SU-DHL-6 (cell line): Measurements from ENCODE around the gene RASL11B.

Source experiments
- H2AFZ ChIP-seq: fragments of 200-600 bp; sonication (generic); 2 replicates; pipeline ENCODE4 v1.6.1; 2014; ENCODE audit warnings: low read depth, mild to moderate bottlenecking, moderate library complexity, mixed read lengths, antibody characterized with exemption, low read length; ENCODE audit not compliant: severe bottlenecking
- H3F3A ChIP-seq: fragments of 200-600 bp; shearing (Covaris generic); 2 replicates; pipeline ENCODE4 v1.6.0; 2016; ENCODE audit warnings: antibody characterized with exemption, mild to moderate bottlenecking; ENCODE audit not compliant: insufficient read depth
- H3K27ac ChIP-seq: fragments of 200-600 bp; sonication (generic); 2 replicates; pipeline ENCODE4 v1.5.1; 2016; ENCODE audit warnings: low read depth, mild to moderate bottlenecking, low read length, moderate library complexity, mixed read lengths
- H3K27me3 ChIP-seq: fragments of 200-600 bp; sonication (generic), shearing (Covaris generic); 2 replicates; pipeline ENCODE4 v1.6.0; 2014; ENCODE audit warnings: mild to moderate bottlenecking, low read length
- H3K36me3 ChIP-seq: fragments of 200-600 bp; sonication (generic); 2 replicates; pipeline ENCODE4 v1.6.1; 2014; ENCODE audit warnings: mild to moderate bottlenecking, low read length, mixed read lengths
- H3K4me2 ChIP-seq: fragments of 300-600, 200-600 bp; shearing (Covaris generic), sonication (generic); 2 replicates; pipeline ENCODE4 v1.6.0; 2014; ENCODE audit warnings: low read length, low read depth, mild to moderate bottlenecking; ENCODE audit not compliant: poor library complexity, severe bottlenecking
- H3K4me3 ChIP-seq: fragments of 200-600 bp; sonication (generic); 2 replicates; pipeline ENCODE4 v1.5.1; 2014; ENCODE audit warnings: antibody characterized with exemption, low read length, mild to moderate bottlenecking, mixed read lengths; ENCODE audit not compliant: insufficient read depth, poor library complexity, severe bottlenecking
- H3K79me2 ChIP-seq: fragments of 200-600 bp; sonication (generic); 2 replicates; pipeline ENCODE4 v1.6.1; 2014; ENCODE audit warnings: mild to moderate bottlenecking, low read length, moderate library complexity; ENCODE audit not compliant: insufficient read depth
- H3K9ac ChIP-seq: fragments of 200-600 bp; sonication (generic); 2 replicates; pipeline ENCODE4 v1.7.0; 2014; ENCODE audit warnings: mild to moderate bottlenecking, low read length
- H3K9me2 ChIP-seq: fragments of 200-600 bp; sonication (generic); replicated peaks from 2 replicates; pipeline ENCODE4 v1.6.1; 2014; ENCODE audit warnings: low read length; ENCODE audit not compliant: insufficient read depth
- H3K9me3 ChIP-seq: fragments of 200-600 bp; sonication (generic); 2 replicates; pipeline ENCODE4 v1.6.1; 2014; ENCODE audit warnings: low read length, mixed read lengths; ENCODE audit not compliant: insufficient read depth
- H4K20me1 ChIP-seq: fragments of 200-600 bp; sonication (generic); 2 replicates; pipeline ENCODE4 v1.6.1; 2014; ENCODE audit warnings: low read depth, mild to moderate bottlenecking, antibody characterized with exemption, low read length, moderate library complexity, mixed read lengths
- CTCF ChIP-seq: fragments of 200-600 bp; sonication (generic); IDR thresholded peaks from one replicate; pipeline ENCODE4 v1.5.1; 2017; ENCODE audit warnings: antibody characterized with exemption, mild to moderate bottlenecking, low read length, moderate library complexity; ENCODE audit not compliant: insufficient read depth, poor library complexity, severe bottlenecking
- EZH2phosphoT487 ChIP-seq: fragments of 200-600 bp; sonication (generic), shearing (Covaris generic); conservative IDR thresholded peaks from 2 replicates; pipeline ENCODE4 v1.6.1; 2018; ENCODE audit warnings: mild to moderate bottlenecking, antibody characterized with exemption, low read length, moderate library complexity, mixed read lengths

RASL11B gene

GRCh38 chr4:52868133-52868532 is 6.0 kb downstream of the RASL11B start:
- H3K4me2 ChIP-seq: no peak overlapping the region
- H3K9me3 ChIP-seq: no peaks in the 10 kb centered on the region
- H4K20me1 ChIP-seq: no peaks in the 10 kb centered on the region
- TF ChIP-seq CTCF (no peak), EZH2phosphoT487 (no peak)
- no peaks in the 10 kb centered on the region for H3K27me3 ChIP-seq
- no peaks in the 10 kb centered on the region for H3F3A ChIP-seq
- H3K9me2 ChIP-seq: no peaks in the 10 kb centered on the region
- H3K4me3 ChIP-seq: no peak overlapping the region
- H3K27ac ChIP-seq: no peak overlapping the region
- no peak overlapping the region for H3K9ac ChIP-seq
- H2AFZ ChIP-seq: no peak overlapping the region
- H3K79me2 ChIP-seq: no peaks in the 10 kb centered on the region
- no peaks in the 10 kb centered on the region for H3K36me3 ChIP-seq

GRCh38 chr4:52869196-52869595 is 7.1 kb downstream of the RASL11B start:
- no peak overlapping the region for H3K4me2 ChIP-seq
- H3K9ac ChIP-seq: no peak overlapping the region

GRCh38 chr4:52869656-52870055 is 7.5 kb downstream of the RASL11B start:
- H4K20me1 ChIP-seq: no peaks in the 10 kb centered on the region
- no peaks in the 10 kb centered on the region for H3K9me2 ChIP-seq
- no peaks in the 10 kb centered on the region for H3F3A ChIP-seq
- TF ChIP-seq EZH2phosphoT487: no peak
- no peak for TF ChIP-seq CTCF
- H3K27ac ChIP-seq: no peak overlapping the region
- no peak overlapping the region for H3K4me3 ChIP-seq
- H2AFZ ChIP-seq: no peak overlapping the region
- H3K36me3 ChIP-seq: no peaks in the 10 kb centered on the region
- H3K9ac ChIP-seq: no peak overlapping the region
- H3K79me2 ChIP-seq: no peaks in the 10 kb centered on the region
- H3K4me2 ChIP-seq: no peak overlapping the region
- H3K9me3 ChIP-seq: no peaks in the 10 kb centered on the region
- H3K27me3 ChIP-seq: no peaks in the 10 kb centered on the region

More at GRCh38 chr4:52869196-52869595, 7.1 kb downstream of the RASL11B start:
- H3F3A ChIP-seq: no peaks in the 10 kb centered on the region
- H3K79me2 ChIP-seq: no peaks in the 10 kb centered on the region
- H3K9me3 ChIP-seq: no peaks in the 10 kb centered on the region
- no peaks in the 10 kb centered on the region for H3K36me3 ChIP-seq
- no peaks in the 10 kb centered on the region for H4K20me1 ChIP-seq
- TF ChIP-seq CTCF (no peak), EZH2phosphoT487 (no peak)
- H3K27ac ChIP-seq: no peak overlapping the region
- H3K27me3 ChIP-seq: no peaks in the 10 kb centered on the region
- H2AFZ ChIP-seq: no peak overlapping the region
- no peaks in the 10 kb centered on the region for H3K9me2 ChIP-seq
- H3K4me3 ChIP-seq: no peak overlapping the region
